NCI-H1092 treated with DMSO at 0.1 percent for 48 hours (cell line): ENCODE results near the gene SMC4.

Experiments used
- DNase-seq: peaks from one replicate; lab custom pipeline; 2025; lab: John Stamatoyannopoulos, UW

Gene SMC4

GRCh38 chr3:160395297-160395696 lies 4.2 kb upstream of the SMC4 start:
- no peak for DNase-seq

- no peak for DNase-seq
Observed at GRCh38 chr3:160398820-160399124, 678 bp upstream of the SMC4 start.

- peak; percentile 37 for DNase-seq
Observed at GRCh38 chr3:160400030-160400701, 716 bp downstream of the SMC4 start.

- peak; percentile 50 for DNase-seq
Observed at GRCh38 chr3:160400702-160401150, 1.3 kb downstream of the SMC4 start.

GRCh38 chr3:160401291-160402095 lies 2.0 kb downstream of the SMC4 start:
- DNase-seq = peak; percentile 65

- DNase-seq = peak; percentile 40
Observed at GRCh38 chr3:160402221-160403027, 3.0 kb downstream of the SMC4 start.

- DNase-seq = no peak
Observed at GRCh38 chr3:160403028-160403545, 3.6 kb downstream of the SMC4 start.

GRCh38 chr3:160403796-160404470 lies 4.5 kb downstream of the SMC4 start:
- DNase-seq = no peak

GRCh38 chr3:160409812-160410610 lies 10.6 kb downstream of the SMC4 start:
- no peak for DNase-seq

- no peak for DNase-seq
Observed at GRCh38 chr3:160412477-160412876, 13.0 kb downstream of the SMC4 start.

GRCh38 chr3:160413613-160414248 lies 14.3 kb downstream of the SMC4 start:
- peak; percentile 78 for DNase-seq

- DNase-seq = no peak
Observed at GRCh38 chr3:160417311-160417710, 17.9 kb downstream of the SMC4 start.

- no peak for DNase-seq
Observed at GRCh38 chr3:160427832-160428424, 28.5 kb downstream of the SMC4 start.

- DNase-seq = no peak
Observed at GRCh38 chr3:160434071-160434470, 34.6 kb downstream of the SMC4 start.

- no peak for DNase-seq
Observed at GRCh38 chr3:160435095-160435494, 35.6 kb downstream of the SMC4 start.

GRCh38 chr3:160435747-160436146 lies 36.3 kb downstream of the SMC4 start:
- no peak for DNase-seq

- DNase-seq = no peak
Observed at GRCh38 chr3:160437083-160437455, 37.6 kb downstream of the SMC4 start.

- DNase-seq = no peak
Observed at GRCh38 chr3:160440687-160441086, 41.2 kb downstream of the SMC4 start.

- DNase-seq = no peak
Observed at GRCh38 chr3:160444411-160444810, 45.0 kb downstream of the SMC4 start.

- no peak for DNase-seq
Observed at GRCh38 chr3:160445854-160446253, 46.4 kb downstream of the SMC4 start.
